T1000 (cell line): ENCODE data around the gene RBBP5.

Experiments
- DNase-seq: peaks from one replicate; lab custom pipeline; 2025; ENCODE audit warnings: mixed read lengths; lab: John Stamatoyannopoulos, UW

RBBP5 gene

GRCh38 chr1:205056956-205057568 is 64.7 kb downstream of the RBBP5 start:
- no peak for DNase-seq

GRCh38 chr1:205056188-205056611 is 65.6 kb downstream of the RBBP5 start:
- no peak for DNase-seq

- no peak for DNase-seq
Measured at GRCh38 chr1:205054013-205054412, 67.8 kb downstream of the RBBP5 start.

GRCh38 chr1:205053296-205053695 is 68.5 kb downstream of the RBBP5 start:
- DNase-seq: no peak

- DNase-seq: no peak
Measured at GRCh38 chr1:205052690-205053089, 69.1 kb downstream of the RBBP5 start.

- DNase-seq: no peak
Measured at GRCh38 chr1:205049479-205049878, 72.3 kb downstream of the RBBP5 start.

GRCh38 chr1:205048382-205048781 is 73.4 kb downstream of the RBBP5 start:
- DNase-seq: no peak

- DNase-seq: no peak
Measured at GRCh38 chr1:205047764-205048231, 74.0 kb downstream of the RBBP5 start.

- DNase-seq: no peak
Measured at GRCh38 chr1:205046870-205047269, 74.9 kb downstream of the RBBP5 start.

GRCh38 chr1:205045146-205045545 is 76.6 kb downstream of the RBBP5 start:
- no peak for DNase-seq

GRCh38 chr1:205044741-205045140 is 77.0 kb downstream of the RBBP5 start:
- DNase-seq: no peak

GRCh38 chr1:205043866-205044265 is 77.9 kb downstream of the RBBP5 start:
- DNase-seq: no peak

- DNase-seq: no peak
Measured at GRCh38 chr1:205042911-205043806, 78.6 kb downstream of the RBBP5 start, which contains the start of gene CNTN2. Gene CNTN2, plus strand, starts transcription at chr1:205043212. Its CDS starts 9,974 bp downstream, at chr1:205053186.

- no peak for DNase-seq
Measured at GRCh38 chr1:205041998-205042910, 79.5 kb downstream of the RBBP5 start.

GRCh38 chr1:205041001-205041715 is 80.6 kb downstream of the RBBP5 start:
- DNase-seq: no peak

GRCh38 chr1:205038132-205038786 is 83.5 kb downstream of the RBBP5 start:
- DNase-seq: no peak

- DNase-seq: no peak
Measured at GRCh38 chr1:205037539-205037938, 84.2 kb downstream of the RBBP5 start.
